WTC11 (cell line): ENCODE measurements around the gene IKZF2. TPM values are rescaled to one million over a fixed set of nuclear protein-coding genes. Genes with fewer than 3 reads are reported as not detected.

Experiments
- ATAC-seq: fragments of 200-7000 bp; cut with Tn5 transposase; 2 replicates; pipeline ENCODE4 v1.10.0; 2021; ENCODE audit warnings: mild to moderate bottlenecking, moderate library complexity
- CTCF ChIA-PET: fragments of 300-600 bp; sonication (Branson Sonifier 250); formaldehyde crosslinking; loops from one replicate; lab custom pipeline; 2021; ENCODE audit warnings: antibody characterized with exemption; lab: Charles Lee
- POLR2A ChIA-PET: fragments of 350-600 bp; sonication (Branson Sonifier 250); formaldehyde crosslinking; loops from one replicate; lab custom pipeline; 2021; ENCODE audit warnings: antibody characterized with exemption; lab: Charles Lee
- DNase-seq: peaks from one replicate; pipeline ENCODE4 v3.0.0; 2021; ENCODE audit warnings: low spot score
- H3K27ac Mint-ChIP-seq: 2 replicates; pipeline ENCODE4 v1.8.0; 2021; ENCODE audit warnings: mixed read lengths
- H3K27me3 Mint-ChIP-seq: 2 replicates; pipeline ENCODE4 v1.8.0; 2021; ENCODE audit warnings: low read depth, mild to moderate bottlenecking, moderate library complexity, mixed read lengths
- H3K36me3 Mint-ChIP-seq: 2 replicates; pipeline ENCODE4 v1.8.0; 2021; ENCODE audit warnings: mixed read lengths
- H3K4me1 Mint-ChIP-seq: 2 replicates; pipeline ENCODE4 v1.8.0; 2022; ENCODE audit warnings: mixed read lengths
- H3K4me3 Mint-ChIP-seq: 2 replicates; pipeline ENCODE4 v1.8.0; 2021; ENCODE audit warnings: mild to moderate bottlenecking, moderate library complexity, mixed read lengths
- H3K9me3 Mint-ChIP-seq: 2 replicates; pipeline ENCODE4 v1.8.0; 2021; ENCODE audit warnings: mixed read lengths
- CREM ChIP-seq: sonication (generic); formaldehyde crosslinking; IDR thresholded peaks from 2 replicates; pipeline ENCODE4 v1.8.1; 2022; ENCODE audit warnings: mild to moderate bottlenecking, missing genetic modification reagents, moderate library complexity
- E2F4 ChIP-seq: sonication (generic); formaldehyde crosslinking; IDR thresholded peaks from 2 replicates; pipeline ENCODE4 v1.8.1; 2022; ENCODE audit warnings: low read depth, mild to moderate bottlenecking, moderate library complexity, missing genetic modification reagents, borderline replicate concordance
- FOXK1 ChIP-seq: sonication (generic); formaldehyde crosslinking; IDR thresholded peaks from 2 replicates; pipeline ENCODE4 v1.8.0; 2022; ENCODE audit warnings: mild to moderate bottlenecking, moderate library complexity, missing genetic modification reagents
- FOXP1 ChIP-seq: sonication (generic); formaldehyde crosslinking; IDR thresholded peaks from 2 replicates; pipeline ENCODE4 v1.8.0; 2022; ENCODE audit warnings: missing genetic modification reagents, mild to moderate bottlenecking, moderate library complexity, borderline replicate concordance
- MYBL2 ChIP-seq: sonication (generic); formaldehyde crosslinking; IDR thresholded peaks from 2 replicates; pipeline ENCODE4 v1.8.1; 2023; ENCODE audit warnings: mild to moderate bottlenecking, moderate library complexity, missing genetic modification reagents
- NR3C1 ChIP-seq: sonication (generic); formaldehyde crosslinking; conservative IDR thresholded peaks from 2 replicates; pipeline ENCODE4 v1.8.1; 2023; ENCODE audit warnings: low read depth, mild to moderate bottlenecking, missing genetic modification reagents
- OVOL2 ChIP-seq: fragments of 250-450 bp; sonication (Bioruptor Pico); IDR thresholded peaks from 2 replicates; pipeline ENCODE4 v1.9.0; 2021; ENCODE audit warnings: mild to moderate bottlenecking, borderline replicate concordance
- PRDM15 ChIP-seq: sonication (generic); formaldehyde crosslinking; IDR thresholded peaks from 2 replicates; pipeline ENCODE4 v1.8.0; 2022; ENCODE audit warnings: missing genetic modification reagents
- SMAD3 ChIP-seq: sonication (generic); formaldehyde crosslinking; IDR thresholded peaks from 2 replicates; pipeline ENCODE4 v1.8.0; 2022; ENCODE audit warnings: missing genetic modification reagents, mild to moderate bottlenecking, borderline replicate concordance
- STAT6 ChIP-seq: sonication (generic); formaldehyde crosslinking; conservative IDR thresholded peaks from 2 replicates; pipeline ENCODE4 v1.8.1; 2023; ENCODE audit warnings: mild to moderate bottlenecking, low read depth, missing genetic modification reagents, moderate library complexity
- TEAD1 ChIP-seq: sonication (generic); formaldehyde crosslinking; IDR thresholded peaks from 2 replicates; pipeline ENCODE4 v1.8.0; 2022; ENCODE audit warnings: mild to moderate bottlenecking, missing genetic modification reagents
- USF2 ChIP-seq: sonication (generic); formaldehyde crosslinking; IDR thresholded peaks from 2 replicates; pipeline ENCODE4 v1.8.1; 2023; ENCODE audit warnings: mild to moderate bottlenecking, missing genetic modification reagents, moderate library complexity
- ZNF121 ChIP-seq: sonication (generic); formaldehyde crosslinking; IDR thresholded peaks from 2 replicates; pipeline ENCODE4 v1.8.0; 2023; ENCODE audit warnings: missing genetic modification reagents
- ZNF219 ChIP-seq: sonication (generic); formaldehyde crosslinking; IDR thresholded peaks from 2 replicates; pipeline ENCODE4 v1.8.0; 2023; ENCODE audit warnings: missing genetic modification reagents, mild to moderate bottlenecking, borderline replicate concordance
- ZNF263 ChIP-seq: sonication (generic); formaldehyde crosslinking; IDR thresholded peaks from 2 replicates; pipeline ENCODE4 v1.8.1; 2022; ENCODE audit warnings: low read depth, mild to moderate bottlenecking, moderate library complexity, missing genetic modification reagents
- ZNF416 ChIP-seq: fragments of 250-450 bp; sonication (Bioruptor Pico); IDR thresholded peaks from 2 replicates; pipeline ENCODE4 v1.9.0; 2021; ENCODE audit warnings: mild to moderate bottlenecking, inconsistent platforms
- ZNF425 ChIP-seq: fragments of 250-450 bp; sonication (Bioruptor Pico); conservative IDR thresholded peaks from 2 replicates; pipeline ENCODE4 v1.9.0; 2021; ENCODE audit warnings: mild to moderate bottlenecking
- total RNA-seq: library from RNA; stranded (reverse); gene quantifications from 3 replicates; pipeline ENCODE4 v1.2.3, GENCODE V29; 2021

Gene IKZF2
- total RNA-seq, 1 experiment from 2014 or later, result 4.2 TPM

GRCh38 chr2:213011505-213011904, 139.9 kb downstream of the IKZF2 start:
- no peak overlapping the region for H3K27ac Mint-ChIP-seq
- POLR2A ChIA-PET, result no interaction called here
- no peaks in the 10 kb centered on the region for H3K36me3 Mint-ChIP-seq
- CTCF ChIA-PET, result no interaction called here
- H3K9me3 Mint-ChIP-seq, result no peaks in the 10 kb centered on the region
- no peak overlapping the region for H3K4me3 Mint-ChIP-seq
- ATAC-seq (no peak), DNase-seq (no peak)
- no peaks in the 10 kb centered on the region for H3K4me1 Mint-ChIP-seq
- H3K27me3 Mint-ChIP-seq, result no peaks in the 10 kb centered on the region
- TF ChIP-seq ZNF416 (no peak), SMAD3 (CRISPR knock-in tag) (no peak)

- ChIA-PET POLR2A (no interaction called here), CTCF (no interaction called here)
- DNase-seq, result no peak
- Mint-ChIP-seq H3K4me3 (no peak overlapping the region), H3K36me3 (no peaks in the 10 kb centered on the region), H3K27ac (no peak overlapping the region), H3K27me3 (no peaks in the 10 kb centered on the region), H3K4me1 (peaks cover 5% of the 10 kb centered on the region; the same call in 1 of the 2 replicates), H3K9me3 (no peaks in the 10 kb centered on the region)
- TF ChIP-seq MYBL2 (CRISPR knock-in tag) (no peak), STAT6 (CRISPR knock-in tag) (no peak), SMAD3 (CRISPR knock-in tag) (no peak), CREM (CRISPR knock-in tag) (no peak), E2F4 (CRISPR knock-in tag) (no peak), NR3C1 (CRISPR knock-in tag) (no peak), TEAD1 (CRISPR knock-in tag) (no peak)
- no peak for ATAC-seq
Observed at GRCh38 chr2:213010106-213010779, 141.2 kb downstream of the IKZF2 start.

GRCh38 chr2:213007290-213007838, 144.0 kb downstream of the IKZF2 start:
- Mint-ChIP-seq H3K27me3 (no peaks in the 10 kb centered on the region), H3K36me3 (no peaks in the 10 kb centered on the region), H3K27ac (no peak overlapping the region), H3K4me3 (no peak overlapping the region), H3K9me3 (no peaks in the 10 kb centered on the region), H3K4me1 (peaks cover 5% of the 10 kb centered on the region; the same call in 1 of the 2 replicates)
- ChIA-PET POLR2A (no interaction called here), CTCF (no interaction called here)
- ATAC-seq (no peak), DNase-seq (no peak)
- no peak for TF ChIP-seq ZNF121
- TF ChIP-seq SMAD3 (CRISPR knock-in tag), result no peak
- no peak for TF ChIP-seq E2F4 (CRISPR knock-in tag)
- no peak for TF ChIP-seq PRDM15 (CRISPR knock-in tag)
- TF ChIP-seq ZNF425, result no peak
- TF ChIP-seq FOXP1 (CRISPR knock-in tag), result no peak
- no peak for TF ChIP-seq USF2 (CRISPR knock-in tag)
- no peak for TF ChIP-seq ZNF263 (CRISPR knock-in tag)
- TF ChIP-seq MYBL2 (CRISPR knock-in tag), result no peak
- TF ChIP-seq FOXK1 (CRISPR knock-in tag), result no peak
- no peak for TF ChIP-seq OVOL2 (CRISPR knock-in tag)
- no peak for TF ChIP-seq ZNF219
